B cell (primary cell): ENCODE data around the gene MYO9B. TPM values are rescaled to one million over a fixed set of nuclear protein-coding genes. Genes with fewer than 3 reads are reported as not detected.

Source experiments
- ATAC-seq: fragments of 200-7000 bp; cut with Tn5 transposase; one replicate; pipeline ENCODE4 v1.10.0; 2021; ENCODE audit warnings: low read depth, mild to moderate bottlenecking, moderate number of reproducible peaks, moderate library complexity
- CTCF ChIA-PET: fragments of 350-600 bp; sonication (Branson Sonifier 250); formaldehyde crosslinking; loops from one replicate; lab custom pipeline; 2021; ENCODE audit warnings: antibody characterized with exemption, inconsistent platforms; lab: Charles Lee
- POLR2A ChIA-PET: fragments of 350-600 bp; sonication (Branson Sonifier 250); formaldehyde crosslinking; loops from one replicate; lab custom pipeline; 2021; ENCODE audit warnings: antibody characterized with exemption; lab: Charles Lee
- DNase-seq: peaks from one replicate; pipeline ENCODE4 v3.0.0; 2013
- H2AFZ ChIP-seq: 2 replicates; pipeline ENCODE4 v1.6.1; 2012; ENCODE audit warnings: mild to moderate bottlenecking, low read depth, low read length; ENCODE audit not compliant: insufficient read depth, poor library complexity, severe bottlenecking
- H3K27ac ChIP-seq, 2 donors: 1 replicate in 1 of 2; 2 replicates in 1 of 2; pipeline ENCODE4 v1.5.1; 2012 to 2013; ENCODE audit warnings: low read length in 2 of 2, mild to moderate bottlenecking in 2 of 2, moderate library complexity in 1 of 2
- H3K27me3 ChIP-seq, 4 experiments: fragments of 200-600 bp in 1 of 4; sonication (generic) in 1 of 4; replicated peaks in 1 of 4; 1 replicate in 2 of 4; 2 replicates in 2 of 4; pipeline versions ENCODE4 v1.6.1 to v1.7.0; 2013 to 2016; ENCODE audit warnings: low read length in 3 of 4, mild to moderate bottlenecking in 2 of 4, mixed read lengths in 1 of 4, moderate library complexity in 1 of 4; ENCODE audit not compliant: insufficient read depth in 4 of 4, control insufficient read depth in 3 of 4; ENCODE audit errors: control extremely low read depth in 1 of 4
- H3K36me3 ChIP-seq, 2 experiments: replicated peaks in 1 of 2; 1 replicate in 1 of 2; 2 replicates in 1 of 2; pipeline versions ENCODE4 v1.6.1 to v1.7.1; 2013; ENCODE audit warnings: low read length in 1 of 2; ENCODE audit not compliant: insufficient read depth in 2 of 2, control insufficient read depth in 1 of 2; ENCODE audit errors: control extremely low read depth in 1 of 2, extremely low read depth in 1 of 2
- H3K4me1 ChIP-seq, 2 donors: fragments of 200-600 bp in 1 of 2; sonication (generic) in 1 of 2; 1 replicate in 1 of 2; 2 replicates in 1 of 2; pipeline versions ENCODE4 v1.5.1 to v1.6.1; 2013 to 2017; ENCODE audit warnings: low read length in 2 of 2; ENCODE audit not compliant: control insufficient read depth in 2 of 2, insufficient read depth in 2 of 2
- H3K4me2 ChIP-seq: replicated peaks from 2 replicates; pipeline ENCODE3; 2012; ENCODE audit warnings: mild to moderate bottlenecking, low read depth, low read length; ENCODE audit not compliant: poor library complexity, severe bottlenecking
- H3K4me3 ChIP-seq, 5 experiments: fragments of 200-600 bp in 1 of 5; sonication (generic) in 1 of 5; 1 replicate in 3 of 5; 2 replicates in 2 of 5; pipeline versions ENCODE4 v1.5.1 to v1.7.0; 2011 to 2016; ENCODE audit warnings: low read length in 4 of 5, mild to moderate bottlenecking in 4 of 5, low read depth in 2 of 5, control low read depth in 1 of 5, moderate library complexity in 1 of 5; ENCODE audit not compliant: insufficient read depth in 1 of 5; ENCODE audit errors: control extremely low read depth in 1 of 5, extremely low read depth in 1 of 5
- H3K79me2 ChIP-seq: fragments of 200-600 bp; sonication (generic); one replicate; pipeline ENCODE4 v1.6.0; 2016; ENCODE audit warnings: low read length; ENCODE audit not compliant: control insufficient read depth, insufficient read depth
- H3K9ac ChIP-seq: fragments of 200-600 bp; sonication (generic); 2 replicates; pipeline ENCODE4 v1.6.1; 2017; ENCODE audit warnings: mild to moderate bottlenecking, low read length, moderate library complexity
- H3K9me3 ChIP-seq, 3 donors: one replicate each; pipeline versions ENCODE4 v1.6.1 to v1.7.1; 2013; ENCODE audit warnings: low read length in 2 of 3; ENCODE audit not compliant: control insufficient read depth in 2 of 3, insufficient read depth in 1 of 3; ENCODE audit errors: control extremely low read depth in 1 of 3
- H4K20me1 ChIP-seq: 2 replicates; pipeline ENCODE4 v1.6.0; 2012; ENCODE audit warnings: mild to moderate bottlenecking, low read length; ENCODE audit not compliant: insufficient read depth, control insufficient read depth, poor library complexity, severe bottlenecking
- H3K27ac Mint-ChIP-seq: one replicate; pipeline ENCODE4 v1.8.0; 2021; ENCODE audit warnings: mixed read lengths
- H3K27me3 Mint-ChIP-seq: one replicate; pipeline ENCODE4 v1.8.0; 2021; ENCODE audit warnings: mixed read lengths
- H3K4me1 Mint-ChIP-seq: one replicate; pipeline ENCODE4 v1.8.0; 2021; ENCODE audit warnings: mixed read lengths
- H3K4me3 Mint-ChIP-seq: one replicate; pipeline ENCODE4 v1.8.0; 2021; ENCODE audit warnings: mixed read lengths
- H3K9me3 Mint-ChIP-seq: one replicate; pipeline ENCODE4 v1.8.0; 2022; ENCODE audit warnings: mixed read lengths; ENCODE audit not compliant: insufficient read depth
- EZH2 ChIP-seq: IDR thresholded peaks from 2 replicates; pipeline ENCODE4 v1.6.1; 2012; ENCODE audit warnings: borderline replicate concordance, low read depth, mild to moderate bottlenecking, moderate library complexity, low read length; ENCODE audit not compliant: insufficient read depth, poor library complexity, severe bottlenecking
- WGBS: methylation state at CpG from one replicate; pipeline ENCODE4 v1.1.5; 2013; ENCODE audit warnings: missing lambda C conversion rate; ENCODE audit not compliant: insufficient coverage; 5-methylcytosine and 5-hydroxymethylcytosine counted together
- intact Hi-C: fragments of 100-400 bp; cut with micrococcal nuclease; formaldehyde crosslinking; loops from one replicate; pipeline ENCODE4 v1.10.0; 2022
- polyA plus RNA-seq: library from polyadenylated mRNA; depleted of rRNA; stranded (reverse); fragments of >200 nt; gene quantifications from 2 replicates; pipeline ENCODE4 v1.2.3, GENCODE V29; 2012
- total RNA-seq, 2 donors: library from RNA; stranded (reverse); fragments of 120-200 nt in 1 of 2; gene quantifications; 1 replicate in 1 of 2; 2 replicates in 1 of 2; pipeline versions ENCODE4 v1.2.3 to v1.2.4, GENCODE V29; 2013 to 2022
- TF ChIP-seq, protein P1 (sequence below): fragments of 200-600 bp; IDR thresholded peaks from one replicate; pipeline ENCODE4 v1.8.0; 2022; ENCODE audit warnings: antibody characterized with exemption, mild to moderate bottlenecking

MYO9B gene
- total and polyA plus RNA-seq, 2 donors (not counting 1 experiment from before 2014, with no cell fraction given): 256 to 273 TPM

DNA sequence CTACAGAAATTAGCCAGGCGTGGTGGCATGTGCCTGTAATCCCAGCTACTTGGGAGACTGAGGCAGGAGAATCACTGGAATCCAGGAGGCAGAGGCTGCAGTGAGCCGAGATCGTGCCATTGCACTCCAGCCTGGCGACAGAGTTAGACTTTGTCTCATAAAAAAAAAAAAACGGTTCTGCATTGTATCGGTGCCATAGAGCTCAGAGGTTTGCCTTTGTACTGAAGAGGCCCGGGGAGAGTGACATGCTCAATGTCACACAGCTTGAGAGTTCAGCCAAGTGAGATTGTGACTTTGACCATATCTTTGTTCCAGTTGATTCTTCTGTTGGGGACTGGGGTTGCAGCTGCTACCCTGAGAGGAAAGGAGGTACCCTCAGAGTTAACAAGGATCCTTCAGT is 4.7 kb upstream of the MYO9B start:
- POLR2A ChIA-PET: interaction anchor here (0.6 kb wide), 1 partner anchor 626 kb away, joined by 3 read pairs; no protein-coding TSS in a partner anchor
- no peak for ATAC-seq

More for the DNA sequence above, 4.7 kb upstream of the MYO9B start:
- Histone ChIP-seq H3K27me3 (no peaks in the 10 kb centered on the region), H3K9ac (no peak overlapping the region), H3K4me2 (no peak overlapping the region), H3K4me1 (peaks cover 23 to 46% of the 10 kb centered on the region in 2 donors), H3K4me3 (no peak overlapping the region), H3K36me3 (peaks cover 3 to 19% of the 10 kb centered on the region in 2 experiments), H4K20me1 (peaks cover 12% of the 10 kb centered on the region), H2AFZ (no peak overlapping the region), H3K79me2 (peaks cover 71% of the 10 kb centered on the region), H3K27ac (no peak overlapping the region), H3K9me3 (no peaks in the 10 kb centered on the region)
- Mint-ChIP-seq H3K9me3 (no peaks in the 10 kb centered on the region), H3K4me3 (no peak overlapping the region), H3K4me1 (peaks cover 53% of the 10 kb centered on the region), H3K27ac (no peak overlapping the region), H3K27me3 (no peaks in the 10 kb centered on the region)
- DNase-seq: no peak
- CTCF ChIA-PET: interaction anchor here (0.6 to 1.6 kb wide), 6 partner anchors 55 to 234 kb away, joined by 3 to 4 read pairs (median 3); partner anchors contain the start of gene MRPL34
- 98% methylated on average over 7 of the region's 7 CpGs for WGBS
- intact Hi-C loops: no loop called here
- TF ChIP-seq, protein P1, sequence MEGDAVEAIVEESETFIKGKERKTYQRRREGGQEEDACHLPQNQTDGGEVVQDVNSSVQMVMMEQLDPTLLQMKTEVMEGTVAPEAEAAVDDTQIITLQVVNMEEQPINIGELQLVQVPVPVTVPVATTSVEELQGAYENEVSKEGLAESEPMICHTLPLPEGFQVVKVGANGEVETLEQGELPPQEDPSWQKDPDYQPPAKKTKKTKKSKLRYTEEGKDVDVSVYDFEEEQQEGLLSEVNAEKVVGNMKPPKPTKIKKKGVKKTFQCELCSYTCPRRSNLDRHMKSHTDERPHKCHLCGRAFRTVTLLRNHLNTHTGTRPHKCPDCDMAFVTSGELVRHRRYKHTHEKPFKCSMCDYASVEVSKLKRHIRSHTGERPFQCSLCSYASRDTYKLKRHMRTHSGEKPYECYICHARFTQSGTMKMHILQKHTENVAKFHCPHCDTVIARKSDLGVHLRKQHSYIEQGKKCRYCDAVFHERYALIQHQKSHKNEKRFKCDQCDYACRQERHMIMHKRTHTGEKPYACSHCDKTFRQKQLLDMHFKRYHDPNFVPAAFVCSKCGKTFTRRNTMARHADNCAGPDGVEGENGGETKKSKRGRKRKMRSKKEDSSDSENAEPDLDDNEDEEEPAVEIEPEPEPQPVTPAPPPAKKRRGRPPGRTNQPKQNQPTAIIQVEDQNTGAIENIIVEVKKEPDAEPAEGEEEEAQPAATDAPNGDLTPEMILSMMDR: no peak
- TF ChIP-seq EZH2: no peak
